ENCODE results near the gene UBE2V1. TPM values are rescaled to one million over a fixed set of nuclear protein-coding genes. Genes with fewer than 3 reads are reported as not detected.

UBE2V1 gene
- total RNA-seq, 1 donor, result 105 TPM

GRCh38 chr20:50115041-50115512 lies 2.1 kb upstream of the UBE2V1 start:
- no peak for DNase-seq (ENCODE audit: low read depth)
- no peak for TF ChIP-seq CTCF (IDR thresholded peaks at IDR 0.05; ENCODE audit: insufficient read depth, low read length)
- H3K4me3 ChIP-seq (ENCODE audit: low read depth, low read length), result peak overlapping the region; percentile 60

- DNase-seq (ENCODE audit: low read depth), result no peak
- no peak for TF ChIP-seq CTCF (IDR thresholded peaks at IDR 0.05; ENCODE audit: insufficient read depth, low read length)
- peak overlapping the region; percentile 88 for H3K4me3 ChIP-seq (ENCODE audit: low read depth, low read length)
Observed at GRCh38 chr20:50113420-50114224, 672 bp upstream of the UBE2V1 start.

- H3K4me3 ChIP-seq (ENCODE audit: low read depth, low read length), result peak overlapping the region; percentile 88
- TF ChIP-seq CTCF (IDR thresholded peaks at IDR 0.05; ENCODE audit: insufficient read depth, low read length), result no peak
- DNase-seq (ENCODE audit: low read depth), result no peak
Observed at GRCh38 chr20:50111829-50112495, 988 bp downstream of the UBE2V1 start.

GRCh38 chr20:50111120-50111828 lies 1.7 kb downstream of the UBE2V1 start:
- peak; percentile 50 for DNase-seq (ENCODE audit: low read depth)
- TF ChIP-seq CTCF (IDR thresholded peaks at IDR 0.05; ENCODE audit: insufficient read depth, low read length), result no peak
- H3K4me3 ChIP-seq (ENCODE audit: low read depth, low read length), result peak overlapping the region; percentile 88

GRCh38 chr20:50110141-50111047 lies 2.6 kb downstream of the UBE2V1 start:
- H3K4me3 ChIP-seq (ENCODE audit: low read depth, low read length), result peak overlapping the region; percentile 88
- DNase-seq (ENCODE audit: low read depth), result no peak
- no peak for TF ChIP-seq CTCF (IDR thresholded peaks at IDR 0.05; ENCODE audit: insufficient read depth, low read length)

Data from fibroblast of the aortic adventitia (primary cell).